Naive thymus-derived CD4-positive, alpha-beta T cell (primary cell): ENCODE results near the gene ABTB1. TPM values are rescaled to one million over a fixed set of nuclear protein-coding genes. Genes with fewer than 3 reads are reported as not detected.

Experiments used
- ATAC-seq: fragments of 150-1000 bp; cut with Tn5 transposase; 2 replicates; pipeline ENCODE4 v1.10.0; 2021; ENCODE audit warnings: mild to moderate bottlenecking, moderate library complexity
- CTCF ChIA-PET: fragments of 350-600 bp; sonication (Branson Sonifier 250); formaldehyde crosslinking; loops from one replicate; lab custom pipeline; 2021; ENCODE audit warnings: antibody characterized with exemption; lab: Charles Lee
- POLR2A ChIA-PET: fragments of 350-600 bp; sonication (Branson Sonifier 250); formaldehyde crosslinking; loops from one replicate; lab custom pipeline; 2021; ENCODE audit warnings: antibody characterized with exemption, inconsistent platforms; lab: Charles Lee
- DNase-seq, 9 donors: peaks; one replicate each; pipeline versions ENCODE4 v3.0.0 to v3.0.0-alpha.2; 2020 to 2022; ENCODE audit warnings: mixed read lengths in 1 of 9
- H3K27ac ChIP-seq: one replicate; pipeline ENCODE4 v1.7.0; 2013; ENCODE audit warnings: mild to moderate bottlenecking, low read depth, low read length, moderate library complexity
- H3K27me3 ChIP-seq, 2 donors: one replicate each; pipeline ENCODE4 v1.7.0; 2013; ENCODE audit warnings: low read length in 2 of 2, mild to moderate bottlenecking in 2 of 2, moderate library complexity in 2 of 2; ENCODE audit not compliant: control insufficient read depth in 2 of 2, insufficient read depth in 2 of 2
- H3K36me3 ChIP-seq, 3 experiments: 1 replicate in 2 of 3; 2 replicates in 1 of 3; pipeline ENCODE4 v1.7.0; 2013; ENCODE audit warnings: low read length in 3 of 3, mild to moderate bottlenecking in 3 of 3, moderate library complexity in 1 of 3; ENCODE audit not compliant: insufficient read depth in 3 of 3, control insufficient read depth in 2 of 3
- H3K4me1 ChIP-seq, 2 donors: one replicate each; pipeline ENCODE4 v1.7.0; 2013; ENCODE audit warnings: low read length in 2 of 2, mild to moderate bottlenecking in 2 of 2, moderate library complexity in 1 of 2; ENCODE audit not compliant: control insufficient read depth in 2 of 2, insufficient read depth in 2 of 2
- H3K4me3 ChIP-seq: 2 replicates; pipeline ENCODE4 v1.7.0; 2013; ENCODE audit warnings: mild to moderate bottlenecking, low read length
- H3K9me3 ChIP-seq, 3 experiments: 1 replicate in 2 of 3; 2 replicates in 1 of 3; pipeline ENCODE4 v1.7.0; 2013; ENCODE audit warnings: low read length in 3 of 3; ENCODE audit not compliant: control insufficient read depth in 2 of 3
- H3K27ac Mint-ChIP-seq, 9 donors: one replicate each; pipeline ENCODE4 v1.8.0; 2020 to 2022; ENCODE audit warnings: mixed read lengths in 9 of 9, mild to moderate bottlenecking in 8 of 9, moderate library complexity in 5 of 9, inconsistent platforms in 2 of 9
- H3K27me3 Mint-ChIP-seq, 5 donors: one replicate each; pipeline ENCODE4 v1.8.0; 2021 to 2022; ENCODE audit warnings: mixed read lengths in 5 of 5, mild to moderate bottlenecking in 1 of 5
- H3K36me3 Mint-ChIP-seq, 5 donors: one replicate each; pipeline ENCODE4 v1.8.0; 2020 to 2022; ENCODE audit warnings: mixed read lengths in 5 of 5, mild to moderate bottlenecking in 3 of 5, inconsistent platforms in 1 of 5
- H3K4me1 Mint-ChIP-seq, 7 donors: one replicate each; pipeline ENCODE4 v1.8.0; 2020 to 2022; ENCODE audit warnings: mixed read lengths in 7 of 7, mild to moderate bottlenecking in 3 of 7, inconsistent platforms in 1 of 7
- H3K4me3 Mint-ChIP-seq, 10 donors: one replicate each; pipeline ENCODE4 v1.8.0; 2020 to 2022; ENCODE audit warnings: mild to moderate bottlenecking in 10 of 10, mixed read lengths in 10 of 10, moderate library complexity in 6 of 10, inconsistent platforms in 2 of 10
- H3K9me3 Mint-ChIP-seq, 11 donors: one replicate each; pipeline ENCODE4 v1.8.0; 2020 to 2022; ENCODE audit warnings: mixed read lengths in 11 of 11, mild to moderate bottlenecking in 4 of 11, inconsistent platforms in 1 of 11, moderate library complexity in 1 of 11
- intact Hi-C, 2 donors: fragments of 100-400 bp; cut with micrococcal nuclease; formaldehyde crosslinking; loops; one replicate each; pipeline ENCODE4 v1.15.1; 2023
- polyA plus RNA-seq, 2 donors: library from polyadenylated mRNA; unstranded; fragments of 300-500 nt; fragmentation: Illumina TruSeq; gene quantifications; one replicate each; pipeline ENCODE4 v1.2.3, GENCODE V29; 2021
- total RNA-seq, 6 experiments: library from RNA in 5 of 6; stranded (reverse) in 5 of 6; gene quantifications; 1 replicate in 5 of 6; 2 replicates in 1 of 6; pipeline ENCODE4 v1.2.3 and lab custom pipeline; 2021 to 2026

The ABTB1 gene
- total and polyA plus RNA-seq, 7 experiments from 2014 or later, result 26.7 to 182 (median 115) TPM

GRCh38 chr3:127686512-127686894 lies 13.8 kb downstream of the ABTB1 start:
- CTCF ChIA-PET, result no interaction called here
- no peak overlapping the region for H3K27ac Mint-ChIP-seq

GRCh38 chr3:127687228-127687737 lies 14.5 kb downstream of the ABTB1 start:
- no peak overlapping the region for H3K4me3 ChIP-seq
- Mint-ChIP-seq H3K4me3 (no peak overlapping the region), H3K27me3 (no peaks in the 10 kb centered on the region), H3K36me3 (no peaks in the 10 kb centered on the region), H3K9me3 (no peaks in the 10 kb centered on the region), H3K27ac (no peak overlapping the region), H3K4me1 (peaks cover 4 to 15% (median 13%) of the 10 kb centered on the region in 7 donors)
- ATAC-seq (no peak), DNase-seq (no peak)
- H3K9me3 ChIP-seq, result no peaks in the 10 kb centered on the region
- H3K4me1 ChIP-seq, result no peaks in the 10 kb centered on the region
- ChIA-PET POLR2A (no interaction called here), CTCF (no interaction called here)
- no peaks in the 10 kb centered on the region for H3K27me3 ChIP-seq
- H3K36me3 ChIP-seq, result no peaks in the 10 kb centered on the region
- intact Hi-C loops, result no loop called here
- no peak overlapping the region for H3K27ac ChIP-seq

More at GRCh38 chr3:127686512-127686894, 13.8 kb downstream of the ABTB1 start:
- Histone ChIP-seq H3K27me3 (no peaks in the 10 kb centered on the region), H3K4me1 (no peaks in the 10 kb centered on the region), H3K4me3 (no peak overlapping the region), H3K36me3 (no peaks in the 10 kb centered on the region), H3K27ac (no peak overlapping the region), H3K9me3 (no peaks in the 10 kb centered on the region)
- H3K9me3 Mint-ChIP-seq, result no peaks in the 10 kb centered on the region
- H3K4me1 Mint-ChIP-seq, result peaks cover 4 to 16% (median 13%) of the 10 kb centered on the region in 7 donors
- no peak overlapping the region for H3K4me3 Mint-ChIP-seq
- H3K27me3 Mint-ChIP-seq, result no peaks in the 10 kb centered on the region
- no peaks in the 10 kb centered on the region for H3K36me3 Mint-ChIP-seq
- DNase-seq (no peak), ATAC-seq (no peak)
- POLR2A ChIA-PET, result no interaction called here
- intact Hi-C loops, result no loop called here

GRCh38 chr3:127688022-127688415 lies 15.3 kb downstream of the ABTB1 start:
- no peaks in the 10 kb centered on the region for H3K27me3 Mint-ChIP-seq
- H3K27ac Mint-ChIP-seq, result no peak overlapping the region
- intact Hi-C loops, result no loop called here
- ChIA-PET CTCF (no interaction called here), POLR2A (no interaction called here)
- H3K9me3 ChIP-seq, result no peaks in the 10 kb centered on the region
- H3K4me1 ChIP-seq, result no peaks in the 10 kb centered on the region
- H3K4me3 ChIP-seq, result no peak overlapping the region
- no peaks in the 10 kb centered on the region for H3K36me3 ChIP-seq
- no peaks in the 10 kb centered on the region for H3K36me3 Mint-ChIP-seq
- no peak for DNase-seq
- no peak overlapping the region for H3K4me3 Mint-ChIP-seq
- ATAC-seq, result no peak
- no peak overlapping the region for H3K27ac ChIP-seq
- peaks cover 0 to 2% (median 0%) of the 10 kb centered on the region in 11 donors for H3K9me3 Mint-ChIP-seq
- H3K4me1 Mint-ChIP-seq, result peaks cover 4 to 15% (median 13%) of the 10 kb centered on the region in 7 donors
- no peaks in the 10 kb centered on the region for H3K27me3 ChIP-seq

- Histone ChIP-seq H3K4me1 (no peaks in the 10 kb centered on the region), H3K27ac (no peak overlapping the region), H3K4me3 (no peak overlapping the region), H3K9me3 (no peaks in the 10 kb centered on the region), H3K27me3 (no peaks in the 10 kb centered on the region), H3K36me3 (no peaks in the 10 kb centered on the region)
- Mint-ChIP-seq H3K4me1 (peaks cover 1 to 12% (median 10%) of the 10 kb centered on the region in 7 donors), H3K27me3 (no peaks in the 10 kb centered on the region), H3K4me3 (no peak overlapping the region), H3K9me3 (peaks cover 0 to 2% (median 0%) of the 10 kb centered on the region in 11 donors), H3K36me3 (no peaks in the 10 kb centered on the region), H3K27ac (no peak overlapping the region)
- ATAC-seq (no peak), DNase-seq (no peak)
- ChIA-PET CTCF (no interaction called here), POLR2A (interaction anchor here (1.0 kb wide), 1 partner anchor 9 kb away, joined by 5 read pairs; no protein-coding TSS in a partner anchor)
- intact Hi-C loops, result no loop called here
These were observed 15.9 kb downstream of the ABTB1 start for GRCh38 chr3:127688416-127689265.

- Mint-ChIP-seq H3K9me3 (peaks cover 0 to 2% (median 0%) of the 10 kb centered on the region in 11 donors), H3K27me3 (no peaks in the 10 kb centered on the region), H3K36me3 (no peaks in the 10 kb centered on the region), H3K27ac (no peak overlapping the region), H3K4me1 (peaks cover 0 to 5% (median 2%) of the 10 kb centered on the region in 7 donors), H3K4me3 (no peak overlapping the region)
- no peak overlapping the region for H3K4me3 ChIP-seq
- H3K4me1 ChIP-seq, result no peaks in the 10 kb centered on the region
- intact Hi-C loops, result no loop called here
- no peaks in the 10 kb centered on the region for H3K27me3 ChIP-seq
- no peak overlapping the region for H3K27ac ChIP-seq
- H3K36me3 ChIP-seq, result no peaks in the 10 kb centered on the region
- ChIA-PET POLR2A (interaction anchor here (0.5 to 1.0 kb wide), 2 partner anchors 9 to 20 kb away, joined by 4 to 5 read pairs; no protein-coding TSS in a partner anchor), CTCF (no interaction called here)
- no peak for ATAC-seq
- no peak for DNase-seq
- H3K9me3 ChIP-seq, result no peaks in the 10 kb centered on the region
These were observed 16.6 kb downstream of the ABTB1 start for GRCh38 chr3:127689266-127689860.

GRCh38 chr3:127690106-127690505 lies 17.4 kb downstream of the ABTB1 start:
- DNase-seq (no peak), ATAC-seq (no peak)
- peaks cover 0 to 2% (median 0%) of the 10 kb centered on the region in 7 donors for H3K4me1 Mint-ChIP-seq
- no peaks in the 10 kb centered on the region for H3K36me3 Mint-ChIP-seq
- H3K9me3 ChIP-seq, result no peaks in the 10 kb centered on the region
- no peak overlapping the region for H3K27ac ChIP-seq
- H3K36me3 ChIP-seq, result no peaks in the 10 kb centered on the region
- no peak overlapping the region for H3K27ac Mint-ChIP-seq
- H3K4me3 Mint-ChIP-seq, result no peak overlapping the region
- intact Hi-C loops, result no loop called here
- H3K9me3 Mint-ChIP-seq, result peaks cover 0 to 2% (median 0%) of the 10 kb centered on the region in 11 donors
- no peaks in the 10 kb centered on the region for H3K27me3 ChIP-seq
- H3K4me1 ChIP-seq, result no peaks in the 10 kb centered on the region
- H3K4me3 ChIP-seq, result no peak overlapping the region
- no peaks in the 10 kb centered on the region for H3K27me3 Mint-ChIP-seq
- ChIA-PET POLR2A (interaction anchor here (0.5 kb wide), 1 partner anchor 21 kb away, joined by 4 read pairs; no protein-coding TSS in a partner anchor), CTCF (interaction anchor here (0.7 kb wide), 1 partner anchor 719 kb away, joined by 3 read pairs; no protein-coding TSS in a partner anchor)
